Measurements from ENCODE around the gene MIPOL1.

MIPOL1 gene

DNA sequence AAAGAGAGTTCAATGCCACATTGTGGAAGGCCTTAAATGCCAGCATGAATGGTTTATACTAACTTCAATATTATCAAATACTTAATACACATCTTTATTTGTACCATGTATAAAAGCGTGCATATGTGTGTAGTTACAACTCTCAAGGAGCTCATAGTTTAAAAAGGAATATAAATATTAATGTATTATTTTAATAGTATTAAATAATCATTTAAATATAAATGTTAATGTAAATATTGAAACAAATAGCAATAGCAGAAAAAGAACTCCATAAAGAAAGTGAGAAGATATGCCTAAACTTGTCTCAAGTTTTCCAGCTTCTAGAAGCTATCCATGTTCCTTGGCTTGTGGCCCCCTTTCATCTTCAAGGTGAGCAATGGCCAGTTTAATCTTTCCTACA is 215.3 kb downstream of the MIPOL1 start:
- DNase-seq, result no peak
- Histone ChIP-seq H3K9me3 (ENCODE audit: control insufficient read depth, low read length) (no peaks in the 10 kb centered on the region), H3K4me1 (ENCODE audit: control insufficient read depth, insufficient read depth, low read length, poor library complexity, severe bottlenecking) (no peaks in the 10 kb centered on the region), H3K36me3 (ENCODE audit: control insufficient read depth, insufficient read depth, low read length) (no peaks in the 10 kb centered on the region), H3K27me3 (replicated peaks; ENCODE audit: control insufficient read depth, insufficient read depth, low read length, poor library complexity, severe bottlenecking) (no peaks in the 10 kb centered on the region), H3K27ac (ENCODE audit: insufficient read depth, low read length, poor library complexity, severe bottlenecking) (no peak overlapping the region), H3K4me3 (ENCODE audit: insufficient read depth, low read depth, low read length, poor library complexity, severe bottlenecking) (no peak overlapping the region)

GRCh38 chr14:37413504-37414003 is 215.8 kb downstream of the MIPOL1 start:
- no peak overlapping the region for H3K27ac ChIP-seq (ENCODE audit: insufficient read depth, low read length, poor library complexity, severe bottlenecking)
- no peak for DNase-seq
- H3K4me1 ChIP-seq (ENCODE audit: control insufficient read depth, insufficient read depth, low read length, poor library complexity, severe bottlenecking), result no peaks in the 10 kb centered on the region
- no peaks in the 10 kb centered on the region for H3K9me3 ChIP-seq (ENCODE audit: control insufficient read depth, low read length)
- H3K4me3 ChIP-seq (ENCODE audit: insufficient read depth, low read depth, low read length, poor library complexity, severe bottlenecking), result no peak overlapping the region
- H3K27me3 ChIP-seq (replicated peaks; ENCODE audit: control insufficient read depth, insufficient read depth, low read length, poor library complexity, severe bottlenecking), result no peaks in the 10 kb centered on the region
- no peaks in the 10 kb centered on the region for H3K36me3 ChIP-seq (ENCODE audit: control insufficient read depth, insufficient read depth, low read length)

- Histone ChIP-seq H3K27me3 (replicated peaks; ENCODE audit: control insufficient read depth, insufficient read depth, low read length, poor library complexity, severe bottlenecking) (no peaks in the 10 kb centered on the region), H3K9me3 (ENCODE audit: control insufficient read depth, low read length) (no peaks in the 10 kb centered on the region), H3K27ac (ENCODE audit: insufficient read depth, low read length, poor library complexity, severe bottlenecking) (no peak overlapping the region), H3K4me3 (ENCODE audit: insufficient read depth, low read depth, low read length, poor library complexity, severe bottlenecking) (no peak overlapping the region), H3K4me1 (ENCODE audit: control insufficient read depth, insufficient read depth, low read length, poor library complexity, severe bottlenecking) (no peaks in the 10 kb centered on the region), H3K36me3 (ENCODE audit: control insufficient read depth, insufficient read depth, low read length) (no peaks in the 10 kb centered on the region)
- DNase-seq, result no peak
These were observed 218.5 kb downstream of the MIPOL1 start for GRCh38 chr14:37416264-37416663.

DNA sequence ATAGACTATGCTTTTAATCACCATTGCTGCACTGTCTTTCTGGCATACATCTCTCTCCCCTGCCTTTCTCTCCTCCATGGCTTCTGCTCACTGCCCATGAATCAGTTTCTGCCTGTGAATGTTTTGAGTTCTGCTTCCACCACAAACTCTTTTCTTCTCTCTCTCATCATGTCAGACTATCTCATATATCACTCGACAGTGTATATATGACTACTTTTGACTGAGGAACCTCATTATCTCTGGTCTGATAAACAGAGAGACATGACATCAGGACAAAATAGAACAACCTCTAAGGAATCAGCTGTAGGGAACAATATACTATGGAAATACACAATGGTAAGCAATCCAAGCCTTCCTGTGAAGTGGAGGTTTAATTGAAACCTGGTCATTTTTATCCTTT is 219.4 kb downstream of the MIPOL1 start:
- H3K4me3 ChIP-seq (ENCODE audit: insufficient read depth, low read depth, low read length, poor library complexity, severe bottlenecking), result no peak overlapping the region
- no peaks in the 10 kb centered on the region for H3K36me3 ChIP-seq (ENCODE audit: control insufficient read depth, insufficient read depth, low read length)
- no peaks in the 10 kb centered on the region for H3K9me3 ChIP-seq (ENCODE audit: control insufficient read depth, low read length)
- H3K27me3 ChIP-seq (replicated peaks; ENCODE audit: control insufficient read depth, insufficient read depth, low read length, poor library complexity, severe bottlenecking), result no peaks in the 10 kb centered on the region
- no peak overlapping the region for H3K27ac ChIP-seq (ENCODE audit: insufficient read depth, low read length, poor library complexity, severe bottlenecking)
- H3K4me1 ChIP-seq (ENCODE audit: control insufficient read depth, insufficient read depth, low read length, poor library complexity, severe bottlenecking), result no peaks in the 10 kb centered on the region
- no peak for DNase-seq

DNA sequence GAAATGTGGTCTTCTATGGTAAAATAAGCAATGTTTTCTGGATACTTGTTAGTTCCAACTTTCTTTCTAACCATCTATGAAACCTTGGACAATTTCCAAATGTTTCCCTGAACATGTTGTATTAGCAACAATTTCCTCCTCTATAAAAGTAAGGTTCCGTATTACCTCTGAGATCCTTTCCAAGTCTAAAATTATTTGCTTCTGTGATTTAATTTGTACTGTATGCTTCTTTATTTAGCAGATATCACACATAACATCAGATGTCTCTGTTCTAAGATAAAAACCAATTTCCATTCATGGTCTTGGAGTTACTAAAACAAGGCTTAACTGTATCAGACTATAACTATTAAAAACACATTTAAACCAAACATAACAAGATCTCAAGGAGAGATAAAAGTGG is 220.1 kb downstream of the MIPOL1 start:
- Histone ChIP-seq H3K4me1 (ENCODE audit: control insufficient read depth, insufficient read depth, low read length, poor library complexity, severe bottlenecking) (no peaks in the 10 kb centered on the region), H3K27ac (ENCODE audit: insufficient read depth, low read length, poor library complexity, severe bottlenecking) (no peak overlapping the region), H3K9me3 (ENCODE audit: control insufficient read depth, low read length) (no peaks in the 10 kb centered on the region), H3K4me3 (ENCODE audit: insufficient read depth, low read depth, low read length, poor library complexity, severe bottlenecking) (no peak overlapping the region), H3K27me3 (replicated peaks; ENCODE audit: control insufficient read depth, insufficient read depth, low read length, poor library complexity, severe bottlenecking) (no peaks in the 10 kb centered on the region), H3K36me3 (ENCODE audit: control insufficient read depth, insufficient read depth, low read length) (no peaks in the 10 kb centered on the region)
- no peak for DNase-seq

GRCh38 chr14:37420622-37421021 is 222.9 kb downstream of the MIPOL1 start:
- Histone ChIP-seq H3K36me3 (ENCODE audit: control insufficient read depth, insufficient read depth, low read length) (no peaks in the 10 kb centered on the region), H3K9me3 (ENCODE audit: control insufficient read depth, low read length) (no peaks in the 10 kb centered on the region), H3K4me3 (ENCODE audit: insufficient read depth, low read depth, low read length, poor library complexity, severe bottlenecking) (no peak overlapping the region), H3K27ac (ENCODE audit: insufficient read depth, low read length, poor library complexity, severe bottlenecking) (no peak overlapping the region), H3K4me1 (ENCODE audit: control insufficient read depth, insufficient read depth, low read length, poor library complexity, severe bottlenecking) (no peaks in the 10 kb centered on the region), H3K27me3 (replicated peaks; ENCODE audit: control insufficient read depth, insufficient read depth, low read length, poor library complexity, severe bottlenecking) (no peaks in the 10 kb centered on the region)
- DNase-seq, result no peak

GRCh38 chr14:37422319-37422718 is 224.6 kb downstream of the MIPOL1 start:
- no peaks in the 10 kb centered on the region for H3K27me3 ChIP-seq (replicated peaks; ENCODE audit: control insufficient read depth, insufficient read depth, low read length, poor library complexity, severe bottlenecking)
- no peak overlapping the region for H3K4me3 ChIP-seq (ENCODE audit: insufficient read depth, low read depth, low read length, poor library complexity, severe bottlenecking)
- no peaks in the 10 kb centered on the region for H3K4me1 ChIP-seq (ENCODE audit: control insufficient read depth, insufficient read depth, low read length, poor library complexity, severe bottlenecking)
- no peaks in the 10 kb centered on the region for H3K9me3 ChIP-seq (ENCODE audit: control insufficient read depth, low read length)
- no peaks in the 10 kb centered on the region for H3K36me3 ChIP-seq (ENCODE audit: control insufficient read depth, insufficient read depth, low read length)
- H3K27ac ChIP-seq (ENCODE audit: insufficient read depth, low read length, poor library complexity, severe bottlenecking), result no peak overlapping the region
- no peak for DNase-seq

DNA sequence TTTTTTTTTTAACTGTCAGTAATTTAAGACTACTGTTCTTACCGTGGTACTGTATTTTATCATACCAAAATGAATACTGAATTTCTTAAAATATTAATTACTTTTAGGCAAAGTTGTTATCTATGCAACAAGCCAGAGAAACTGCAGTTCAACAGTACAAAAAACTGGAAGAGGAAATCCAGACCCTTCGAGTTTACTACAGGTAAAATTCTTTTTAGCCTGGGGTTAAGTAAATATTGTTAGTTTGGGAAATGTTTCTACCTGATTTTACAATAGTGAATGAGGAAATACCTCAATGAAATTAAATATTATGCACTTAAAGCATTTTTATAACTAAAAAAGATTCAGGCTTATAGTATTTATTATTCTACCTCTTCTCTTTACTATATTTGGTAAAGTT is 225.0 kb downstream of the MIPOL1 start:
- no peak for DNase-seq
- H3K27me3 ChIP-seq (replicated peaks; ENCODE audit: control insufficient read depth, insufficient read depth, low read length, poor library complexity, severe bottlenecking), result no peaks in the 10 kb centered on the region

DNA sequence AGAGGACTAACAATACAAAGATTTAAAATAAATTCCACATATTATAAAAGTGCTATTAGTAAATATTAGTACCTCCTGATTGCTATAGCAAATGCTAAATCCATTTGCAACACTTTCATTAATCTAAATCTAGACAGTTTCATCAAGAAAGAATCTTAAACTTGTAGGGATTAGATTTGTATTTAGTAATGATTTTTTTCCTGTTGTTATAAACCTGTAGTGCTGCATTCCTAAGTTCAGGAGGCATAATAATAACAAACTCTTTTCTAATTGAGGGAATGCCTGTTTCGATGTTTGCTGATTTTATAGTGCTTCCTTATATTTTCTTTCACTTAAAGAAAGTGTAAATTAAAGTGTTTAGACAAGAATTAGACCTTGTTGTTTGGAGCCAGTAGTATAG is 231.2 kb downstream of the MIPOL1 start:
- no peak for DNase-seq
- no peaks in the 10 kb centered on the region for H3K9me3 ChIP-seq (ENCODE audit: control insufficient read depth, low read length)
- no peaks in the 10 kb centered on the region for H3K27me3 ChIP-seq (replicated peaks; ENCODE audit: control insufficient read depth, insufficient read depth, low read length, poor library complexity, severe bottlenecking)
- no peaks in the 10 kb centered on the region for H3K36me3 ChIP-seq (ENCODE audit: control insufficient read depth, insufficient read depth, low read length)
- H3K4me1 ChIP-seq (ENCODE audit: control insufficient read depth, insufficient read depth, low read length, poor library complexity, severe bottlenecking), result no peaks in the 10 kb centered on the region
- H3K27ac ChIP-seq (ENCODE audit: insufficient read depth, low read length, poor library complexity, severe bottlenecking), result no peak overlapping the region
- no peak overlapping the region for H3K4me3 ChIP-seq (ENCODE audit: insufficient read depth, low read depth, low read length, poor library complexity, severe bottlenecking)

More for the DNA sequence above, 225.0 kb downstream of the MIPOL1 start:
- Histone ChIP-seq H3K27ac (ENCODE audit: insufficient read depth, low read length, poor library complexity, severe bottlenecking) (no peak overlapping the region), H3K9me3 (ENCODE audit: control insufficient read depth, low read length) (no peaks in the 10 kb centered on the region), H3K4me1 (ENCODE audit: control insufficient read depth, insufficient read depth, low read length, poor library complexity, severe bottlenecking) (no peaks in the 10 kb centered on the region), H3K4me3 (ENCODE audit: insufficient read depth, low read depth, low read length, poor library complexity, severe bottlenecking) (no peak overlapping the region), H3K36me3 (ENCODE audit: control insufficient read depth, insufficient read depth, low read length) (no peaks in the 10 kb centered on the region)

DNA sequence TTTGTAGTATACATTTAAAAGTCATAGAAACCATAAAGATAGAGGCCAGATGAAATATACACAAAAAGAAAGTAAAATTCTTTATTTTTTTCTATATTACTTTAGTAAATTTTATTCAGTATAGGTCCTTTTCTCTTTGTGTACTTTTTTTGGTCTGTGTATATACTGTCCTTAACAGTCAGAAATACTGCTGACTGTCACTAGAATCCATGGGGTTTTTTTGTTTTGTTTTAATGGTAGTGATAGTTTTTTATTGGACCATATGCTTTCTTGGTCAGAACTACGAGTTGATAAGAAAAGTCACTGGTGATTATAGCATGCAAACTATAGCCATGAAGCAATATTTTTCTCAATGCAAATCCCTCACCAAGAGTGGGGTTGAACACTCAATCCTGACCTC is 231.9 kb downstream of the MIPOL1 start:
- no peak overlapping the region for H3K4me3 ChIP-seq (ENCODE audit: insufficient read depth, low read depth, low read length, poor library complexity, severe bottlenecking)
- no peaks in the 10 kb centered on the region for H3K4me1 ChIP-seq (ENCODE audit: control insufficient read depth, insufficient read depth, low read length, poor library complexity, severe bottlenecking)
- no peak overlapping the region for H3K27ac ChIP-seq (ENCODE audit: insufficient read depth, low read length, poor library complexity, severe bottlenecking)
- H3K36me3 ChIP-seq (ENCODE audit: control insufficient read depth, insufficient read depth, low read length), result no peaks in the 10 kb centered on the region
- no peaks in the 10 kb centered on the region for H3K27me3 ChIP-seq (replicated peaks; ENCODE audit: control insufficient read depth, insufficient read depth, low read length, poor library complexity, severe bottlenecking)
- no peak for DNase-seq
- H3K9me3 ChIP-seq (ENCODE audit: control insufficient read depth, low read length), result no peaks in the 10 kb centered on the region

DNA sequence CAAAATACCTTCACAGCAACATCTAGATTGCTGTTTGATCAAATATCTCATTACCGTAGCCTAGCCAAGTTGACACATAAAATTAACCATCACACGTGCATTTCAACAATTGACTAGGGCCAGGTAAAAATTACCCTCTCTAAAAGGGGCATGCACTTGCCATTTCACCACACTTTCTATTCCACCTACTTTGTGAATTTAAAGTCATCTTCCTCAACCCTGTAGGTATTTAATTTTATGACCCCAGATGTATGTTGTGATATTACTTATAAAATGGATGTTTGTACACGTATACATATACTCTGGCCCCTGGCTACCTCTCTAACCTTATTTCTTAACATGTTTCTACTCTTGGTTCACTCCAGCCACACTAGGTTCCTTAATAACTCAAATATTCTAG is 237.1 kb downstream of the MIPOL1 start:
- Histone ChIP-seq H3K36me3 (ENCODE audit: control insufficient read depth, insufficient read depth, low read length) (no peaks in the 10 kb centered on the region), H3K27me3 (replicated peaks; ENCODE audit: control insufficient read depth, insufficient read depth, low read length, poor library complexity, severe bottlenecking) (no peaks in the 10 kb centered on the region), H3K27ac (ENCODE audit: insufficient read depth, low read length, poor library complexity, severe bottlenecking) (no peak overlapping the region), H3K9me3 (ENCODE audit: control insufficient read depth, low read length) (no peaks in the 10 kb centered on the region), H3K4me1 (ENCODE audit: control insufficient read depth, insufficient read depth, low read length, poor library complexity, severe bottlenecking) (no peaks in the 10 kb centered on the region), H3K4me3 (ENCODE audit: insufficient read depth, low read depth, low read length, poor library complexity, severe bottlenecking) (no peak overlapping the region)
- DNase-seq, result no peak
